Aorta (tissue), 5 donors: Measurements from ENCODE around the gene MRPS35. TPM values are rescaled to one million over a fixed set of nuclear protein-coding genes. Genes with fewer than 3 reads are reported as not detected.

Source experiments
- ATAC-seq: fragments of 200-7000 bp; cut with Tn5 transposase; one replicate; pipeline ENCODE4 v1.9.1; 2022; ENCODE audit warnings: moderate library complexity; ENCODE audit not compliant: low FRiP score
- DNase-seq, 2 donors: peaks; one replicate each; pipeline ENCODE4 v3.0.0-alpha.2; 2020
- H3K27ac ChIP-seq, 2 donors: one replicate each; pipeline ENCODE4 v1.5.1; 2013; ENCODE audit warnings: low read length in 2 of 2, mild to moderate bottlenecking in 2 of 2, moderate library complexity in 2 of 2, control low read depth in 1 of 2, inconsistent platforms in 1 of 2, low read depth in 1 of 2
- H3K27me3 ChIP-seq, 2 donors: one replicate each; pipeline ENCODE4 v1.6.1; 2013; ENCODE audit warnings: control low read depth in 1 of 2, low read length in 1 of 2, mild to moderate bottlenecking in 1 of 2, moderate library complexity in 1 of 2; ENCODE audit not compliant: insufficient read depth in 2 of 2, control insufficient read depth in 1 of 2
- H3K36me3 ChIP-seq, 2 donors: one replicate each; pipeline ENCODE4 v1.6.1; 2013; ENCODE audit warnings: control low read depth in 1 of 2, low read length in 1 of 2, mild to moderate bottlenecking in 1 of 2; ENCODE audit not compliant: insufficient read depth in 2 of 2, control insufficient read depth in 1 of 2
- H3K4me1 ChIP-seq, 2 donors: one replicate each; pipeline ENCODE4 v1.6.1; 2013; ENCODE audit warnings: low read length in 2 of 2, control low read depth in 1 of 2, mild to moderate bottlenecking in 1 of 2, moderate library complexity in 1 of 2; ENCODE audit not compliant: insufficient read depth in 2 of 2, control insufficient read depth in 1 of 2
- H3K4me3 ChIP-seq, 2 donors: one replicate each; pipeline ENCODE4 v1.5.1; 2013; ENCODE audit warnings: low read length in 2 of 2, control low read depth in 1 of 2, mild to moderate bottlenecking in 1 of 2
- H3K9me3 ChIP-seq: one replicate; pipeline ENCODE4 v1.6.1; 2013; ENCODE audit warnings: mild to moderate bottlenecking, low read length; ENCODE audit not compliant: control insufficient read depth
- WGBS, 2 donors: extraction: QIAGEN DNeasy Blood & Tissue Kit; methylation state at CpG; one replicate each; pipeline ENCODE4 v1.1.7; 2013; 5-methylcytosine and 5-hydroxymethylcytosine counted together
- intact Hi-C, 2 donors: fragments of 100-400 bp; cut with DNase I; formaldehyde crosslinking; loops; one replicate each; pipeline versions ENCODE4 v1.14.2 to v1.15.0; 2022
- polyA plus RNA-seq, 2 donors: library from polyadenylated mRNA; stranded (reverse); fragments of 200-250 nt; gene quantifications; one replicate each; pipeline ENCODE4 v1.2.3, GENCODE V29; 2013
- total RNA-seq, 2 donors: library from RNA; stranded (reverse); fragmentation: NEBNext Ultra II Directional; extraction: Animal tissue kit (Norgen Biotek cat#: 25700); gene quantifications; one replicate each; pipeline ENCODE4 v1.2.1, GENCODE V29; 2021
- donor health status: healthy with polysubstance abuse.
- donor health status: Bipolar disorder and iron deficiency.
- donor health status: DM: no; HTN: no; CAD: no.
- donor health status: DM: no; HTN: no; CAD: no.
- donor health status: DM: yes; HTN: yes; CAD: no.

MRPS35 gene
- total and polyA plus RNA-seq, 4 donors, result 18.3 to 35.8 (median 21.9) TPM

- ATAC-seq (no peak), DNase-seq (no peak)
- Histone ChIP-seq H3K4me3 (no peak overlapping the region), H3K27me3 (no peaks in the 10 kb centered on the region), H3K4me1 (peaks cover 10 to 16% of the 10 kb centered on the region in 2 donors), H3K36me3 (peaks cover 0 to 2% of the 10 kb centered on the region in 2 donors), H3K9me3 (no peaks in the 10 kb centered on the region), H3K27ac (no peak overlapping the region)
- intact Hi-C loops, result no loop called here
- 64% methylated on average over 3 of the region's 3 CpGs for WGBS, 2 donors
These were observed 75.4 kb downstream of the MRPS35 start for GRCh38 chr12:27785882-27786570.

- Histone ChIP-seq H3K9me3 (no peaks in the 10 kb centered on the region), H3K27ac (peak overlapping the region in 1 of 2 donors; percentile 3), H3K27me3 (no peaks in the 10 kb centered on the region), H3K4me3 (no peak overlapping the region), H3K36me3 (peaks cover 5 to 7% of the 10 kb centered on the region in 2 donors), H3K4me1 (peaks cover 16 to 18% of the 10 kb centered on the region in 2 donors)
- DNase-seq (no peak), ATAC-seq (no peak)
- intact Hi-C loops, result no loop called here
- WGBS, 2 donors, result 9 to 13% methylated on average over 2 of the region's 2 CpGs
These were observed 76.9 kb downstream of the MRPS35 start for GRCh38 chr12:27787559-27787958.

GRCh38 chr12:27790179-27790578 is 79.5 kb downstream of the MRPS35 start:
- 94% methylated on average over 2 of the region's 2 CpGs for WGBS, 2 donors
- DNase-seq, result no peak

GRCh38 chr12:27794818-27795584 is 84.4 kb downstream of the MRPS35 start:
- intact Hi-C loops, result no loop called here
- H3K9me3 ChIP-seq, result no peaks in the 10 kb centered on the region
- peaks cover 17% of the 10 kb centered on the region in 2 donors for H3K36me3 ChIP-seq
- no peaks in the 10 kb centered on the region for H3K27me3 ChIP-seq
- ATAC-seq (no peak), DNase-seq (no peak)
- no peak overlapping the region for H3K4me3 ChIP-seq
- H3K27ac ChIP-seq, result peak overlapping the region; percentile 17 to 51
- WGBS, 2 donors, result 65 to 73% methylated on average over 6 of the region's 6 CpGs
- H3K4me1 ChIP-seq, result peaks cover 0 to 10% of the 10 kb centered on the region in 2 donors

More at GRCh38 chr12:27790179-27790578, 79.5 kb downstream of the MRPS35 start:
- intact Hi-C loops, result no loop called here
- Histone ChIP-seq H3K27me3 (no peaks in the 10 kb centered on the region), H3K27ac (peak overlapping the region in 1 of 2 donors; percentile 37), H3K36me3 (peaks cover 7 to 8% of the 10 kb centered on the region in 2 donors), H3K9me3 (no peaks in the 10 kb centered on the region), H3K4me3 (no peak overlapping the region), H3K4me1 (peaks cover 15% of the 10 kb centered on the region in 2 donors)
- ATAC-seq, result no peak

- Histone ChIP-seq H3K36me3 (peaks cover 16 to 17% of the 10 kb centered on the region in 2 donors), H3K4me1 (peaks cover 0 to 7% of the 10 kb centered on the region in 2 donors), H3K27ac (peak overlapping the region in 1 of 2 donors; percentile 59), H3K27me3 (no peaks in the 10 kb centered on the region), H3K9me3 (no peaks in the 10 kb centered on the region), H3K4me3 (no peak overlapping the region)
- ATAC-seq (no peak), DNase-seq (no peak)
- intact Hi-C loops, result no loop called here
- WGBS, 2 donors, result 64 to 77% methylated on average over 7 of the region's 7 CpGs
These were observed 85.5 kb downstream of the MRPS35 start for GRCh38 chr12:27796128-27796527.

- no peaks in the 10 kb centered on the region for H3K9me3 ChIP-seq
- no peak for ATAC-seq
- no peak overlapping the region for H3K27ac ChIP-seq
- no peak overlapping the region for H3K4me3 ChIP-seq
- no peaks in the 10 kb centered on the region for H3K4me1 ChIP-seq
- H3K36me3 ChIP-seq, result peaks cover 12 to 14% of the 10 kb centered on the region in 2 donors
- no peaks in the 10 kb centered on the region for H3K27me3 ChIP-seq
- DNase-seq, result no peak
- WGBS, 2 donors, result 88 to 89% methylated on average over 24 of the region's 24 CpGs
- intact Hi-C loops, result no loop called here
These were observed 86.8 kb downstream of the MRPS35 start for GRCh38 chr12:27797301-27798025.

- no peak for ATAC-seq
- Histone ChIP-seq H3K27me3 (no peaks in the 10 kb centered on the region), H3K4me3 (no peak overlapping the region), H3K36me3 (peaks cover 9 to 14% of the 10 kb centered on the region in 2 donors), H3K9me3 (no peaks in the 10 kb centered on the region), H3K27ac (no peak overlapping the region), H3K4me1 (peaks cover 0 to 4% of the 10 kb centered on the region in 2 donors)
- intact Hi-C loops, result no loop called here
- WGBS, 2 donors, result 83 to 90% methylated on average over 3 of the region's 3 CpGs
- DNase-seq, result no peak
These were observed 90.2 kb downstream of the MRPS35 start for GRCh38 chr12:27800819-27801218.

- DNase-seq, result no peak
- WGBS, 2 donors, result 90 to 92% methylated on average over 5 of the region's 5 CpGs
- ATAC-seq, result no peak
- no peak overlapping the region for H3K4me3 ChIP-seq
- H3K27ac ChIP-seq, result peak overlapping the region in 1 of 2 donors; percentile 23
- H3K9me3 ChIP-seq, result no peaks in the 10 kb centered on the region
- peaks cover 6 to 14% of the 10 kb centered on the region in 2 donors for H3K36me3 ChIP-seq
- intact Hi-C loops, result no loop called here
- H3K27me3 ChIP-seq, result no peaks in the 10 kb centered on the region
- H3K4me1 ChIP-seq, result peaks cover 0 to 4% of the 10 kb centered on the region in 2 donors
These were observed 91.0 kb downstream of the MRPS35 start for GRCh38 chr12:27801630-27802029.
